GM12878 (cell line): Measurements from ENCODE around the gene C19orf12. TPM values are rescaled to one million over a fixed set of nuclear protein-coding genes. Genes with fewer than 3 reads are reported as not detected.
A peak's percentile ranks its signal among the peaks of the same experiment; 100 is the strongest.

Experiments
- ATF2 ChIP-seq: IDR thresholded peaks from 2 replicates; pipeline ENCODE4 v1.6.1; 2012; ENCODE audit warnings: low read length, inconsistent platforms
- BHLHE40 ChIP-seq, 2 experiments: fragments of 450-650 bp in 1 of 2; IDR thresholded peaks; 2 replicates each; pipeline ENCODE4 v1.6.1; 2011 to 2017; ENCODE audit warnings: low read depth in 2 of 2, borderline replicate concordance in 1 of 2, improper control_type of control experiment in 1 of 2, low read length in 1 of 2, mild to moderate bottlenecking in 1 of 2
- CBX5 ChIP-seq: sonication (generic); IDR thresholded peaks from 2 replicates; pipeline ENCODE4 v1.6.1; 2016; ENCODE audit warnings: low read depth, moderate library complexity, mild to moderate bottlenecking, inconsistent platforms
- CREM ChIP-seq: IDR thresholded peaks from 2 replicates; pipeline ENCODE4 v1.6.1; 2014; ENCODE audit warnings: antibody characterized with exemption, low read depth
- EED ChIP-seq: sonication (generic); IDR thresholded peaks from 2 replicates; pipeline ENCODE4 v1.6.1; 2016; ENCODE audit warnings: antibody characterized with exemption, low read depth
- GABPA ChIP-seq: IDR thresholded peaks from 2 replicates; pipeline ENCODE4 v1.6.1; 2014; ENCODE audit warnings: antibody characterized with exemption, low read depth, mild to moderate bottlenecking, inconsistent platforms
- HCFC1 ChIP-seq: fragments of 150-350 bp; IDR thresholded peaks from 2 replicates; pipeline ENCODE4 v1.6.1; 2014; ENCODE audit warnings: low read length
- HDGF ChIP-seq: fragments of 450-650 bp; IDR thresholded peaks from 2 replicates; pipeline ENCODE4 v1.6.1; 2016; ENCODE audit warnings: antibody characterized with exemption
- IKZF2 ChIP-seq, 2 experiments: fragments of 450-650 bp; IDR thresholded peaks; 2 replicates each; pipeline ENCODE4 v1.6.1; 2017; ENCODE audit warnings: mild to moderate bottlenecking in 2 of 2, moderate library complexity in 2 of 2
- MEF2B ChIP-seq: fragments of 450-650 bp; IDR thresholded peaks from 2 replicates; pipeline ENCODE4 v1.6.1; 2018; ENCODE audit warnings: mild to moderate bottlenecking, moderate library complexity; ENCODE audit not compliant: partially characterized antibody, poor library complexity, severe bottlenecking
- MLLT1 ChIP-seq: fragments of 450-650 bp; IDR thresholded peaks from 2 replicates; pipeline ENCODE4 v1.6.1; 2016; ENCODE audit warnings: mild to moderate bottlenecking
- PAX5 ChIP-seq: IDR thresholded peaks from 2 replicates; pipeline ENCODE4 v1.6.1; 2011; ENCODE audit warnings: low read depth, low read length, borderline replicate concordance
- PBX3 ChIP-seq: IDR thresholded peaks from 2 replicates; pipeline ENCODE4 v1.6.1; 2011; ENCODE audit warnings: mild to moderate bottlenecking, low read depth, low read length, moderate library complexity; ENCODE audit not compliant: insufficient replicate concordance
- POLR2A ChIP-seq: IDR thresholded peaks from 2 replicates; pipeline ENCODE4 v1.6.1; 2011; ENCODE audit warnings: low read depth, mild to moderate bottlenecking, low read length
- RB1 ChIP-seq: fragments of 450-650 bp; formaldehyde crosslinking; IDR thresholded peaks from 2 replicates; pipeline ENCODE4 v1.6.1; 2017; ENCODE audit warnings: mild to moderate bottlenecking, borderline replicate concordance
- SIX5 ChIP-seq: IDR thresholded peaks from 2 replicates; pipeline ENCODE4 v1.6.1; 2011; ENCODE audit warnings: mild to moderate bottlenecking, low read depth, low read length, moderate library complexity; ENCODE audit not compliant: severe bottlenecking
- SMAD5 ChIP-seq: IDR thresholded peaks from 2 replicates; pipeline ENCODE4 v1.6.1; 2016; ENCODE audit warnings: antibody characterized with exemption, low read depth
- SPI1 ChIP-seq: IDR thresholded peaks from 2 replicates; pipeline ENCODE4 v1.6.1; 2011; ENCODE audit warnings: low read depth, mild to moderate bottlenecking, low read length, moderate library complexity, borderline replicate concordance; ENCODE audit not compliant: insufficient read depth
- STAT3 ChIP-seq: IDR thresholded peaks from 2 replicates; pipeline ENCODE4 v1.6.1; 2011; ENCODE audit warnings: low read depth, low read length, improper control_type of control experiment
- TBL1XR1 ChIP-seq: IDR thresholded peaks from 2 replicates; pipeline ENCODE4 v1.6.1; 2012; ENCODE audit warnings: low read depth, low read length, improper control_type of control experiment
- WRNIP1 ChIP-seq: IDR thresholded peaks from 2 replicates; pipeline ENCODE4 v1.6.1; 2011; ENCODE audit warnings: low read depth, low read length, improper control_type of control experiment, borderline replicate concordance
- YBX1 ChIP-seq: fragments of 450-650 bp; IDR thresholded peaks from 2 replicates; pipeline ENCODE4 v1.6.1; 2016; ENCODE audit warnings: antibody characterized with exemption
- ZNF207 ChIP-seq: fragments of 450-650 bp; IDR thresholded peaks from 2 replicates; pipeline ENCODE4 v1.6.1; 2014; ENCODE audit warnings: antibody characterized with exemption, mild to moderate bottlenecking, borderline replicate concordance
- ZNF217 ChIP-seq: fragments of 450-650 bp; IDR thresholded peaks from 2 replicates; pipeline ENCODE4 v1.6.1; 2017; ENCODE audit warnings: antibody characterized with exemption, mild to moderate bottlenecking
- polyA plus RNA-seq, 11 experiments: library from polyadenylated mRNA; depleted of rRNA in 4 of 11; unstranded in 6 of 11; stranded (reverse) in 5 of 11; fragments of >200 nt; fragmentation: Nextera tagmentation in 4 of 11; fragmentation: Illumina TruSeq in 1 of 11; extraction: Ambion mirVana in 4 of 11; extraction: Trizol in 1 of 11; gene quantifications; 1 replicate in 1 of 11; 2 replicates in 10 of 11; pipeline versions ENCODE4 v1.2.1 to v1.2.3, GENCODE V29; 2011 to 2016; ENCODE audit warnings: inconsistent platforms in 2 of 11, missing spikeins in 2 of 11, low read depth in 1 of 11
- total RNA-seq, 4 experiments: library from RNA; depleted of rRNA in 3 of 4; stranded (reverse); fragments of >200 nt in 3 of 4; fragmentation: Illumina TruSeq in 1 of 4; extraction: Trizol in 1 of 4; gene quantifications; 2 replicates each; pipeline versions ENCODE4 v1.2.1 to v1.2.3, GENCODE V29; 2013 to 2021
- TF ChIP-seq, protein P1 (sequence below): fragments of 150-350 bp; IDR thresholded peaks from 2 replicates; pipeline ENCODE4 v1.6.1; 2016; ENCODE audit warnings: low read depth, low read length

The C19orf12 gene
- total and polyA plus RNA-seq, 10 of the 15 experiments (the other 5 are each of a cell fraction or from before 2014, with no cell fraction given): 2.3 to 23.5 (median 20.3) TPM

- no peak for TF ChIP-seq CBX5
- TF ChIP-seq IKZF2 (IDR thresholded peaks at IDR 0.05): peak; percentile 64
- peak; percentile 41; the same call in 1 of the 2 replicates for TF ChIP-seq PAX5
- TF ChIP-seq GABPA: peak; percentile 69
- no peak for TF ChIP-seq PBX3
- no peak for TF ChIP-seq ATF2
- peak; percentile 36 for TF ChIP-seq SPI1
- no peak for TF ChIP-seq ZNF207
- TF ChIP-seq BHLHE40 (IDR thresholded peaks at IDR 0.05; ENCODE audit: borderline replicate concordance in 1 of 2, low read depth in 2 of 2, low read length in 1 of 2): peak; percentile 33 to 52; a peak in 3 of 4 replicates
- peak; percentile 75; the same call in 1 of the 2 replicates for TF ChIP-seq HDGF
- TF ChIP-seq POLR2A: peak; percentile 72
- TF ChIP-seq RB1: no peak
- no peak for TF ChIP-seq WRNIP1
- no peak for TF ChIP-seq SMAD5
- TF ChIP-seq, protein P1, sequence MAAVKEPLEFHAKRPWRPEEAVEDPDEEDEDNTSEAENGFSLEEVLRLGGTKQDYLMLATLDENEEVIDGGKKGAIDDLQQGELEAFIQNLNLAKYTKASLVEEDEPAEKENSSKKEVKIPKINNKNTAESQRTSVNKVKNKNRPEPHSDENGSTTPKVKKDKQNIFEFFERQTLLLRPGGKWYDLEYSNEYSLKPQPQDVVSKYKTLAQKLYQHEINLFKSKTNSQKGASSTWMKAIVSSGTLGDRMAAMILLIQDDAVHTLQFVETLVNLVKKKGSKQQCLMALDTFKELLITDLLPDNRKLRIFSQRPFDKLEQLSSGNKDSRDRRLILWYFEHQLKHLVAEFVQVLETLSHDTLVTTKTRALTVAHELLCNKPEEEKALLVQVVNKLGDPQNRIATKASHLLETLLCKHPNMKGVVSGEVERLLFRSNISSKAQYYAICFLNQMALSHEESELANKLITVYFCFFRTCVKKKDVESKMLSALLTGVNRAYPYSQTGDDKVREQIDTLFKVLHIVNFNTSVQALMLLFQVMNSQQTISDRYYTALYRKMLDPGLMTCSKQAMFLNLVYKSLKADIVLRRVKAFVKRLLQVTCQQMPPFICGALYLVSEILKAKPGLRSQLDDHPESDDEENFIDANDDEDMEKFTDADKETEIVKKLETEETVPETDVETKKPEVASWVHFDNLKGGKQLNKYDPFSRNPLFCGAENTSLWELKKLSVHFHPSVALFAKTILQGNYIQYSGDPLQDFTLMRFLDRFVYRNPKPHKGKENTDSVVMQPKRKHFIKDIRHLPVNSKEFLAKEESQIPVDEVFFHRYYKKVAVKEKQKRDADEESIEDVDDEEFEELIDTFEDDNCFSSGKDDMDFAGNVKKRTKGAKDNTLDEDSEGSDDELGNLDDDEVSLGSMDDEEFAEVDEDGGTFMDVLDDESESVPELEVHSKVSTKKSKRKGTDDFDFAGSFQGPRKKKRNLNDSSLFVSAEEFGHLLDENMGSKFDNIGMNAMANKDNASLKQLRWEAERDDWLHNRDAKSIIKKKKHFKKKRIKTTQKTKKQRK: no peak
- no peak for TF ChIP-seq SIX5
- TF ChIP-seq MLLT1: 0 out of 2 replicates have a peak, but pooled peaks have one; percentile 44
- TF ChIP-seq CREM: 0 out of 2 replicates have a peak, but pooled peaks have one; percentile 6
- peak; percentile 28 for TF ChIP-seq MEF2B
- TF ChIP-seq EED: peak; percentile 77
- TF ChIP-seq HCFC1: no peak
- no peak for TF ChIP-seq TBL1XR1
- no peak for TF ChIP-seq YBX1
- no peak for TF ChIP-seq ZNF217
- TF ChIP-seq STAT3: no peak
These were observed 34.6 kb downstream of the C19orf12 start (continued) for GRCh38 chr19:29680447-29680846.
